Smooth muscle cell (in vitro differentiated cells): ENCODE data around the gene NPAS2. TPM values are rescaled to one million over a fixed set of nuclear protein-coding genes. Genes with fewer than 3 reads are reported as not detected.

ENCODE experiments used
- DNase-seq: peaks from one replicate; lab custom pipeline; 2025; ENCODE audit not compliant: unreplicated experiment; lab: John Stamatoyannopoulos, UW
- H2AFZ ChIP-seq: fragments of 200-600 bp; sonication (generic); 2 replicates; pipeline ENCODE4 v1.6.0; 2016; ENCODE audit warnings: antibody characterized with exemption, low read depth, mild to moderate bottlenecking
- H3F3A ChIP-seq: fragments of 200-600 bp; sonication (generic); 2 replicates; pipeline ENCODE4 v1.6.0; 2017; ENCODE audit warnings: antibody characterized with exemption, low read depth
- H3K27ac ChIP-seq: fragments of 200-600 bp; sonication (generic); 2 replicates; pipeline ENCODE4 v1.5.1; 2016; ENCODE audit warnings: low read depth, mild to moderate bottlenecking
- H3K27me3 ChIP-seq: fragments of 200-600 bp; sonication (generic); 2 replicates; pipeline ENCODE4 v1.6.1; 2016; ENCODE audit warnings: low read depth, mild to moderate bottlenecking
- H3K36me3 ChIP-seq: fragments of 200-600 bp; sonication (generic); 2 replicates; pipeline ENCODE4 v1.5.1; 2016; ENCODE audit warnings: low read depth
- H3K4me1 ChIP-seq: fragments of 200-600 bp; sonication (generic); 2 replicates; pipeline ENCODE4 v1.5.1; 2016; ENCODE audit warnings: low read depth
- H3K4me2 ChIP-seq: fragments of 200-600 bp; sonication (generic); 2 replicates; pipeline ENCODE4 v1.6.0; 2016; ENCODE audit warnings: mild to moderate bottlenecking
- H3K4me3 ChIP-seq: fragments of 200-600 bp; sonication (generic); 2 replicates; pipeline ENCODE4 v1.5.1; 2016; ENCODE audit warnings: mild to moderate bottlenecking
- H3K79me2 ChIP-seq: fragments of 200-600 bp; sonication (generic); 2 replicates; pipeline ENCODE4 v1.6.0; 2016; ENCODE audit warnings: low read depth, mild to moderate bottlenecking
- H3K9ac ChIP-seq: fragments of 200-600 bp; sonication (generic); 2 replicates; pipeline ENCODE4 v1.6.0; 2016; ENCODE audit warnings: low read depth
- H3K9me3 ChIP-seq: fragments of 200-600 bp; sonication (generic); replicated peaks from 2 replicates; pipeline ENCODE4 v1.5.1; 2016; ENCODE audit warnings: low read depth
- H4K20me1 ChIP-seq: fragments of 200-600 bp; sonication (generic); 2 replicates; pipeline ENCODE4 v1.6.0; 2016; ENCODE audit warnings: low read depth
- WGBS: methylation state at CpG from one replicate; pipeline ENCODE4 v1.1.7; 2016; ENCODE audit warnings: low lambda C conversion rate; 5-methylcytosine and 5-hydroxymethylcytosine counted together
- polyA plus RNA-seq: library from polyadenylated mRNA; unstranded; fragments of >200 nt; fragmentation: Nextera tagmentation; extraction: Ambion mirVana; gene quantifications from 2 replicates; pipeline ENCODE4 v1.2.1, GENCODE V29; 2016
- total RNA-seq: library from RNA; depleted of rRNA; stranded (reverse); fragments of >200 nt; gene quantifications from 2 replicates; pipeline ENCODE4 v1.2.3, GENCODE V29; 2014
- TF ChIP-seq, protein P1 (sequence below): fragments of 200-600 bp; sonication (generic); IDR thresholded peaks from 2 replicates; pipeline ENCODE4 v1.5.1; 2017; ENCODE audit warnings: borderline replicate concordance, mild to moderate bottlenecking, antibody characterized with exemption; ENCODE audit not compliant: insufficient read depth, poor library complexity, severe bottlenecking

NPAS2 gene
- total and polyA plus RNA-seq, 2 experiments from 2014 or later: 20.2 to 20.7 TPM

DNA sequence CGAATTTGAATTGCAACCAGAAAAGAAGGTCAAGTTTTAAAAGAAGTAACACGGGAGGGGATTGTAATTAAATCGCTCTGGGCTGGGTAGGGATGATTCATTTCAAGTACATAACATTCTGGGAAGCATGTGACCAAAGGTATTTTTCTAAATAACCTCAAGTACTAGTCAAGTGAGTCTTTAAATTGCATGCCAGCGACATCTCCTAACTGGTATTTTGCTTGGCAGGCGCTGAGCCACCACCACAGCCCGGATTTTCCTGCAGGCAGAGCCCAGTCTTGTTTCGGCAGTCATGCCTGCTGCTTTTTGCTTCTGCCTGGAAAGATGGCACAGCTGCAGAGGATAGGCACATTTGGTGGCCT is 33.7 kb upstream of the NPAS2 start:
- no peak overlapping the region for H3K4me3 ChIP-seq
- H3K79me2 ChIP-seq: no peaks in the 10 kb centered on the region
- H4K20me1 ChIP-seq: no peaks in the 10 kb centered on the region
- H3F3A ChIP-seq: no peaks in the 10 kb centered on the region
- WGBS: 62% methylated on average over 7 of the region's 7 CpGs
- H2AFZ ChIP-seq: no peak overlapping the region
- no peaks in the 10 kb centered on the region for H3K4me1 ChIP-seq
- no peak overlapping the region for H3K27ac ChIP-seq
- H3K36me3 ChIP-seq: no peaks in the 10 kb centered on the region
- H3K4me2 ChIP-seq: no peak overlapping the region
- no peaks in the 10 kb centered on the region for H3K27me3 ChIP-seq
- TF ChIP-seq, protein P1, sequence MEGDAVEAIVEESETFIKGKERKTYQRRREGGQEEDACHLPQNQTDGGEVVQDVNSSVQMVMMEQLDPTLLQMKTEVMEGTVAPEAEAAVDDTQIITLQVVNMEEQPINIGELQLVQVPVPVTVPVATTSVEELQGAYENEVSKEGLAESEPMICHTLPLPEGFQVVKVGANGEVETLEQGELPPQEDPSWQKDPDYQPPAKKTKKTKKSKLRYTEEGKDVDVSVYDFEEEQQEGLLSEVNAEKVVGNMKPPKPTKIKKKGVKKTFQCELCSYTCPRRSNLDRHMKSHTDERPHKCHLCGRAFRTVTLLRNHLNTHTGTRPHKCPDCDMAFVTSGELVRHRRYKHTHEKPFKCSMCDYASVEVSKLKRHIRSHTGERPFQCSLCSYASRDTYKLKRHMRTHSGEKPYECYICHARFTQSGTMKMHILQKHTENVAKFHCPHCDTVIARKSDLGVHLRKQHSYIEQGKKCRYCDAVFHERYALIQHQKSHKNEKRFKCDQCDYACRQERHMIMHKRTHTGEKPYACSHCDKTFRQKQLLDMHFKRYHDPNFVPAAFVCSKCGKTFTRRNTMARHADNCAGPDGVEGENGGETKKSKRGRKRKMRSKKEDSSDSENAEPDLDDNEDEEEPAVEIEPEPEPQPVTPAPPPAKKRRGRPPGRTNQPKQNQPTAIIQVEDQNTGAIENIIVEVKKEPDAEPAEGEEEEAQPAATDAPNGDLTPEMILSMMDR: no peak
- no peak overlapping the region for H3K9ac ChIP-seq
- no peak for DNase-seq
- H3K9me3 ChIP-seq: no peaks in the 10 kb centered on the region

DNA sequence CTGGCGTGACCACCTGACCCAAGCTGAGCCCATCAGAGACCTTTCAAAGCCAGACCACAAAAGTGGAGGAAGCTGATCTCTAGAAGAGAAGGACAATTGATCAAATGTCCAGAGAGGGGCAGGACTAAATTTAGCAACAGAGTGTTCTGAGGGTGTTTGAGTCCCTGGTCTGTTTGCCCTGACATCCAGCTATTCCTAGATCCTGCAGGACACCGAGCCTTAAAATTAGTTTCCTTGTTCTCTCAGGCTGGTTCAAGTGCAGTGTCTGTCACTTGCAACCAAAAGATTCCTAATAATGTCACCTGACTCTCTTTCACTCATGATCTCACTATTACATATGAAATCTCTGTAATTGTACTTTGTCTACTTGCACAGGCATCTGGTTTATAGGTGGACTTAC is 33.0 kb upstream of the NPAS2 start:
- H3K27me3 ChIP-seq: no peaks in the 10 kb centered on the region
- H4K20me1 ChIP-seq: no peaks in the 10 kb centered on the region
- no peak overlapping the region for H3K4me3 ChIP-seq
- H3K4me2 ChIP-seq: no peak overlapping the region
- H3K9ac ChIP-seq: no peak overlapping the region
- no peaks in the 10 kb centered on the region for H3K9me3 ChIP-seq
- TF ChIP-seq, protein P1: no peak
- no peaks in the 10 kb centered on the region for H3K79me2 ChIP-seq
- no peak overlapping the region for H2AFZ ChIP-seq
- H3K4me1 ChIP-seq: no peaks in the 10 kb centered on the region
- DNase-seq: no peak
- H3F3A ChIP-seq: no peaks in the 10 kb centered on the region
- H3K36me3 ChIP-seq: no peaks in the 10 kb centered on the region
- WGBS: 91% methylated on average over 2 of the region's 2 CpGs
- no peak overlapping the region for H3K27ac ChIP-seq

DNA sequence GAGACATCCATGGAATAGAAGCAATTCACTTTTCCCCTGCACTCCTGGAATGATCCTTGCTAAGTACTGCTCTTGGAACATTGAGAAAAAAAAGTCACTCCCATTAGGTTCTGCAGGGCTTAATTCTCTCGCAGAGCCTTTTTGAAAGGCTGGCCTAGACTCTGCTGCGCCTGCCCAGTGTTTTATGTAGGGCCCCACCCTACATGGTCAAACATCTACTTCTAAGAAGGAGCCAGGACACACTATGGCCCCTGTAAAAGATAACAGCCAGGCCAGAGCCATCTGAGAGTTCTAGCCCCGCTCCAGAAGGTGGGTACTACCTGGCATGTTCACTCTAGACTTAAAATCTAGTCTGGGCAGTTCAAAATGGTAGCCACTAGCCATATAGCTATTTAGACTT is 30.6 kb upstream of the NPAS2 start:
- H2AFZ ChIP-seq: no peak overlapping the region
- H3K79me2 ChIP-seq: no peaks in the 10 kb centered on the region
- no peak overlapping the region for H3K9ac ChIP-seq
- TF ChIP-seq, protein P1: no peak
- H3K27me3 ChIP-seq: no peaks in the 10 kb centered on the region
- no peaks in the 10 kb centered on the region for H4K20me1 ChIP-seq
- H3K4me3 ChIP-seq: no peak overlapping the region
- no peak overlapping the region for H3K4me2 ChIP-seq
- no peak overlapping the region for H3K27ac ChIP-seq
- no peaks in the 10 kb centered on the region for H3K4me1 ChIP-seq
- no peaks in the 10 kb centered on the region for H3F3A ChIP-seq
- H3K36me3 ChIP-seq: no peaks in the 10 kb centered on the region
- no peak for DNase-seq
- WGBS: 92% methylated on average over 3 of the region's 3 CpGs
- no peaks in the 10 kb centered on the region for H3K9me3 ChIP-seq

DNA sequence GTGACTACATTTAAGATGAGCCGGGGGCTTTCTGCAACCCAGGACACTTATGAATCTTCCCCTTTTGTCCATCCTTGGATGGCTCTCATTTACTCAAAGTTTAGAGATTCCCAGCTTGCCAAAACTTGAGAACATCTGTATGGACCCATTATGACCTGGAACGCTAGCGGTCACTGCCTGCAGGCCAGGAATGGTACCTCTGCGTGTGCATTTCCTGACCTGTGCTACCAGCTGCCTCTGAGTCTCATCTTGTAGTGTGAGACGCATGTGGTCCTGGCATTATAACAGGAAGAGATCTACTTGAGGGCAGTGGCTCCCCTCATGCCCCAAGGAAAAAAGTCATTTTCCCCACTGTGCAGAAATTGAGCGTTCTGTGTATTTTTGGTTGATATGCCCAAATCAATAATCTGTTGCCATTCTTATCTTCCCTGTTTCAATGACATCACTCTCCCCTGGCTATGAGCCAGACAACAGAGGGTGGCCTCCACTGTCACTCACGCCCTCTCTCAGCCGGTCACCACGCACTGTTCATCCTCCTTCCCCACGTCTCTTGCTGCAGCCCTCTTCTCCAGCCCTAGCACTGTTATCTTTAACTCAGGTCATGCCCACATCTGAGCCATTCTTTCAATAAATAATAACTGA is 28.5 kb upstream of the NPAS2 start:
- Histone ChIP-seq H3K36me3 (no peaks in the 10 kb centered on the region), H3K4me3 (no peak overlapping the region), H3K27me3 (no peaks in the 10 kb centered on the region), H3K9ac (no peak overlapping the region), H3K9me3 (no peaks in the 10 kb centered on the region), H4K20me1 (no peaks in the 10 kb centered on the region), H3K4me2 (no peak overlapping the region), H3K79me2 (no peaks in the 10 kb centered on the region), H3K4me1 (no peaks in the 10 kb centered on the region), H3F3A (no peaks in the 10 kb centered on the region), H2AFZ (no peak overlapping the region), H3K27ac (no peak overlapping the region)
- TF ChIP-seq, protein P1: no peak
- 76% methylated on average over 10 of the region's 10 CpGs for WGBS
- DNase-seq: no peak
